Measurements from ENCODE around the gene PNPLA6. TPM values are rescaled to one million over a fixed set of nuclear protein-coding genes. Genes with fewer than 3 reads are reported as not detected.

The PNPLA6 gene
- total and polyA plus RNA-seq, 2 of the 8 experiments (the other 6 are each of a cell fraction or from before 2014, with no cell fraction given), result 55.1 to 121 TPM

DNA sequence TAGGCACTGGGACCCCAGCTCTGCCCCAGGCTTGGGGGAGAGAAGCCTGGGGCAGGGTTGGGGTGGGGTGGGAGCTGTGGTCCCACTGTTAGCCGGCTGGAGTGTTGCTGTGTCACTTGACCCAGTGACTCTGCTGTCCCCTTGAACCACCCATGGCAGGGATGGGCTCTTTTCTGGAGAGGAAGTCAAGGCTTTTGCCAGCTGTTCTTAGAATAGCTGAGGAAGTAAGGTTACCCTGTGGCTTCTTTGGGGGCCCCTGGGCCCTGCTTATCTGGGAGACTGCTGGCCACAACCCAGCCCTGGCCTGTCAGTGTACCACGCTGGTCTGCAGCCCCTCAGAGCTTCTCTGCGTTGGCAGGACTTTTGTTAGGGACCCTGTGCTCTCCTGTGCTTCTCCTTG, 9.1 kb downstream of the PNPLA6 start:
- H3K27ac ChIP-seq (ENCODE audit: low read depth, low read length), result no peak overlapping the region
- no peak overlapping the region for H3K4ac ChIP-seq (replicated peaks; ENCODE audit: insufficient read length, low read depth, low read length)
- CTCF ChIA-PET (ENCODE audit: partially characterized antibody), result interaction anchor here (0.6 to 1.6 kb wide), 3 partner anchors 11 to 107 kb away, joined by 3 read pairs; no protein-coding TSS in a partner anchor
- H3K4me2 ChIP-seq (ENCODE audit: insufficient read depth in 1 of 2, low read depth in 2 of 2, low read length in 2 of 2), result no peak overlapping the region
- WGBS, 2 experiments (ENCODE audit: extremely low coverage in 1 of 2, insufficient coverage in 1 of 2, insufficient read length in 1 of 2, insufficient replicate concordance in 2 of 2, low coverage in 1 of 2, low lambda C conversion rate in 2 of 2, missing lambda C conversion rate in 1 of 2), result 71% methylated on average over 2 of the region's 3 CpGs; no CpG with 5 or more reads in 1 of the 2 experiments
- DNase-seq (ENCODE audit: low read depth in 1 of 2, low spot score in 2 of 2) (no peak), FAIRE-seq (no peak)
- peaks cover 3 to 30% (median 12%) of the 10 kb centered on the region in 4 experiments; a peak in 7 of 8 replicates for H3K36me3 ChIP-seq (ENCODE audit: control insufficient read depth in 2 of 4, insufficient read depth in 4 of 4, low read length in 3 of 4)
- peaks cover 0 to 3% of the 10 kb centered on the region in 2 experiments for H4K20me1 ChIP-seq (replicated peaks in 1 of 2; ENCODE audit: control insufficient read depth in 1 of 2, insufficient read depth in 2 of 2, low read length in 2 of 2)
- H3K79me1 ChIP-seq (ENCODE audit: low read depth, low read length), result no peaks in the 10 kb centered on the region
- H4K8ac ChIP-seq (ENCODE audit: extremely low read depth, insufficient read depth, low read length), result no peak overlapping the region
- no peak overlapping the region for H2BK12ac ChIP-seq (ENCODE audit: low read depth, low read length)
- no peaks in the 10 kb centered on the region for H3K79me2 ChIP-seq (ENCODE audit: control insufficient read depth in 1 of 2, insufficient read depth in 2 of 2, low read length in 2 of 2)
- POLR2A ChIA-PET (ENCODE audit: partially characterized antibody), result interaction anchor here (0.6 to 1.6 kb wide), 2 partner anchors 10 to 248 kb away, joined by 3 to 5 read pairs; partner anchors contain the start of gene PNPLA6
- H2BK15ac ChIP-seq (ENCODE audit: low read length), result no peak overlapping the region
- H3K23me2 ChIP-seq (ENCODE audit: low read depth, low read length), result no peaks in the 10 kb centered on the region
- no peak overlapping the region for H2AK5ac ChIP-seq (ENCODE audit: low read depth, low read length)
- H3K4me3 ChIP-seq (ENCODE audit: extremely low read depth in 1 of 4, insufficient read depth in 2 of 4, low read depth in 3 of 4, low read length in 4 of 4), result no peak overlapping the region
- no peak overlapping the region for H4K5ac ChIP-seq (ENCODE audit: insufficient read length, low read depth, low read length)
- no peak overlapping the region for H2BK5ac ChIP-seq (ENCODE audit: low read depth, low read length)
- H3K9me3 ChIP-seq (ENCODE audit: insufficient read depth in 2 of 2, low read depth in 1 of 2, low read length in 1 of 2), result no peaks in the 10 kb centered on the region
- no peaks in the 10 kb centered on the region for H3K27me3 ChIP-seq (replicated peaks in 1 of 4; ENCODE audit: control insufficient read depth in 3 of 4, extremely low read depth in 1 of 4, insufficient read depth in 3 of 4, low read length in 3 of 4)
- H3K23ac ChIP-seq (ENCODE audit: insufficient read length), result no peak overlapping the region
- no peak overlapping the region for H3K56ac ChIP-seq (replicated peaks; ENCODE audit: insufficient read length, low read depth, low read length)
- TF ChIP-seq RAD21 (IDR thresholded peaks at IDR 0.05 in 1 of 2, conservative IDR thresholded peaks at IDR 0.05 in 1 of 2; ENCODE audit: low read depth in 2 of 2, low read length in 2 of 2) (no peak), RNF2 (IDR thresholded peaks at IDR 0.05; ENCODE audit: borderline replicate concordance, low read depth, low read length, missing control alignments, poor library complexity, severe bottlenecking) (no peak), CBX8 (IDR thresholded peaks at IDR 0.05; ENCODE audit: borderline replicate concordance, low read depth, low read length) (no peak), BRCA1 (IDR thresholded peaks at IDR 0.05; ENCODE audit: low read depth, low read length) (no peak), TEAD4 (IDR thresholded peaks at IDR 0.05; ENCODE audit: low read depth, low read length) (no peak), RXRA (IDR thresholded peaks at IDR 0.05; ENCODE audit: insufficient read depth, low read depth, low read length) (no peak), CREB1 (IDR thresholded peaks at IDR 0.05) (no peak), KDM4A (IDR thresholded peaks at IDR 0.05; ENCODE audit: low read depth, low read length, severe bottlenecking) (no peak), MAX (IDR thresholded peaks at IDR 0.05) (no peak), TAF1 (IDR thresholded peaks at IDR 0.05; ENCODE audit: low read depth, low read length) (no peak)
- no peak overlapping the region for H2AFZ ChIP-seq (ENCODE audit: low read length)
- H2BK120ac ChIP-seq (replicated peaks; ENCODE audit: low read depth, low read length), result no peak overlapping the region
- H3K9ac ChIP-seq (replicated peaks in 1 of 4; ENCODE audit: extremely low read depth in 1 of 4, low read depth in 3 of 4, low read length in 3 of 4), result no peak overlapping the region
- H3K18ac ChIP-seq (ENCODE audit: extremely low read depth, low read length), result no peak overlapping the region
- H4K91ac ChIP-seq (replicated peaks; ENCODE audit: insufficient read length, low read length), result no peak overlapping the region
- H2BK20ac ChIP-seq (ENCODE audit: low read length), result no peak overlapping the region
- H3K14ac ChIP-seq (ENCODE audit: insufficient read length), result no peak overlapping the region
- 0 out of 7 replicates have a peak, but pooled peaks cover 0 to 2% (median 0%) of the 10 kb centered on the region in 4 experiments for H3K4me1 ChIP-seq (replicated peaks in 1 of 4; ENCODE audit: control insufficient read depth in 3 of 4, insufficient read depth in 4 of 4, low read length in 3 of 4)

Data from H1 (cell line).